LNCaP clone FGC (cell line): ENCODE data around the gene INSIG2.

Experiments used
- DNase-seq: peaks from one replicate; pipeline ENCODE4 v3.0.0-alpha.2; 2011; ENCODE audit warnings: low read depth
- H3K4me3 ChIP-seq: 2 replicates; pipeline ENCODE4 v1.5.1; 2011; ENCODE audit warnings: mild to moderate bottlenecking, low read depth, low read length, control low read depth
- CTCF ChIP-seq: IDR thresholded peaks from 2 replicates; pipeline ENCODE4 v1.5.1; 2012; ENCODE audit warnings: mild to moderate bottlenecking; ENCODE audit not compliant: control insufficient read depth, insufficient read depth; ENCODE audit errors: extremely low read depth

INSIG2 gene

GRCh38 chr2:118065921-118066511, 22.3 kb upstream of the INSIG2 start:
- TF ChIP-seq CTCF: no peak
- no peak for DNase-seq
- H3K4me3 ChIP-seq: no peak overlapping the region

DNA sequence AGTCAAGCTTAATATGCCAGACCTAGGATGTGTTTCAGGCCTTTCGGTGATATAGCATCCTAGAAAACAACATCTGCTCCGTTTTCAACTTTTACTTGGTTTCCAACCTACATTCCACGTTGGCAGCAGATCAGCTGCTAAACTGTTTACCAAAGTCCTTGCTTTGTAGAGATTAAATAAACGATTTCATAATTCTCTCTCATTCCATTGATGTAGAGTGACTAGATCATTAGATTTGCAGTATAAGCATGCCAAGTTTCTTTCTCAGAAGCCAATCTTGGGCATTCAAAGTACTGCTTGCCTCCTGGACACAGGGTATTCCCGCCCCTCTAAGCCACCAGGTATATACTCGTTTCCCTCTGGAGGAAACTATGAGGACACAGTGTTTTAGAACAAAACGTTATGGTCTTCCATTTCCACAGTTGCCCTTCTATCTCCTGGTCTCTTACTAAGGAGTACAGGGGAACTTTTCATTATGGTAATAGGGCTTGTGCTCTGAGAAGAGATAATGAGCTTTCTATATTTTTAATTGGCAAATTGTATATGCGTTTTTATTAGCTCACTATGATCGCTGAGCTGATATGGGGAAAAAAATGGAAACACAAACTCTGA, 10.5 kb upstream of the INSIG2 start:
- TF ChIP-seq CTCF: no peak
- no peak for DNase-seq
- no peak overlapping the region for H3K4me3 ChIP-seq

GRCh38 chr2:118078734-118079133, 9.5 kb upstream of the INSIG2 start:
- DNase-seq: no peak
- TF ChIP-seq CTCF: no peak
- no peak overlapping the region for H3K4me3 ChIP-seq

DNA sequence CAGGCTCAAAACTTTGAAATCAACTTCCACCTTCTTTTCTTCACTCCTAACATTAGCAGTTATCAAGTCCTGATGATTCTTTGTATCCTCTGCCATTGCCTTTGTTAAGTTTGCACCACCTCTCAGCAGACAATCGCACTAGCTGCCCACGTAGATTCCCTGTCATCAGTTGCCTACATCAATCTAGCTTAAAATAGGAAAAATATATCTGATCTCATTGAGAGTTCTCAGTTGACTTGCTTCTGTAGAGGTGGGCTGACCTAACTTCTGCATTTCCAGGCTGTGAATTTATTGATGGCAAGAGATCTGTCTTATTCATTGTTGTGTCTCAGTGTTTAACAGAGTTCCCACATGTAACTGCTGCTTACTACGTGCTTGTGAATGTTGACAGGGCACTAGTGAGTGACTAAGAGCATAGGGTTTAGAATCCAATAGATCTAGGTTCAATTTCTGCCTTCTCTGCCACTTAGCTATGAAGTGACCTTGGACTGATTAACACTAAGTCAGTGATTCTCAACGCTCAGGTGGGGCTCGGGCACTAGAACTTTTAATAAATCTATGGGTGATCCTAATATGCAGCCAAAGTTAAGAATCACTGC, 3.7 kb upstream of the INSIG2 start:
- DNase-seq: no peak
- no peak for TF ChIP-seq CTCF
- no peak overlapping the region for H3K4me3 ChIP-seq

GRCh38 chr2:118085173-118086023, 2.9 kb upstream of the INSIG2 start:
- DNase-seq: peak; percentile 72
- H3K4me3 ChIP-seq: no peak overlapping the region
- TF ChIP-seq CTCF: no peak

DNA sequence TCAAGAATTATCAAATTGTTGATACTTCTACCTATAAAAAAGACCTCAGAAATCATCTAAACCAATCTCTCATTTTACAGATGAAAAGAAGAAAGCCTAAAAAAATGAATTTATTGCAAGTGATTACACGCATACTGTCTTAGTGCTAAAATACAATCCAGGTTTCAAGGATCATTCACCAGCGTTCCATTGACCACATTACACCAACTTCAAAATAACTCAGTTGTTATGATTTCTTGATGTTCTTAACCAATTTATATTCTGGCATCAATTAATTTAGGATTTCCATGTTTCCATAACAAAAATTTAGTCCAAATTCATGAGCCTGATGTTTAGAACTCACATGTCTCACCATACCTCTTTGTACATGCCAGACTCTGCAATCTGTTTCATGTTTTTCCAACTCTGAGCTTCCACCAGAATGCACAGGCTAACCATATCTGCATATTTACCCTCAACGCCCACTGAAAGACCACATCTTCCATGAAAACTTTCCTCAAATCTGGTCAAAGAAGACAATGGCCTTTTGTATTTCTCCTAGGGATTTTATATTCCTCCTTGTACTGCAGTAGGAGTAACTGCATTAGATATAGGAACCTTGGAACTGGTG, 2.1 kb upstream of the INSIG2 start:
- no peak overlapping the region for H3K4me3 ChIP-seq
- TF ChIP-seq CTCF: no peak
- no peak for DNase-seq
